ENCODE measurements around the gene CA11.

DNA sequence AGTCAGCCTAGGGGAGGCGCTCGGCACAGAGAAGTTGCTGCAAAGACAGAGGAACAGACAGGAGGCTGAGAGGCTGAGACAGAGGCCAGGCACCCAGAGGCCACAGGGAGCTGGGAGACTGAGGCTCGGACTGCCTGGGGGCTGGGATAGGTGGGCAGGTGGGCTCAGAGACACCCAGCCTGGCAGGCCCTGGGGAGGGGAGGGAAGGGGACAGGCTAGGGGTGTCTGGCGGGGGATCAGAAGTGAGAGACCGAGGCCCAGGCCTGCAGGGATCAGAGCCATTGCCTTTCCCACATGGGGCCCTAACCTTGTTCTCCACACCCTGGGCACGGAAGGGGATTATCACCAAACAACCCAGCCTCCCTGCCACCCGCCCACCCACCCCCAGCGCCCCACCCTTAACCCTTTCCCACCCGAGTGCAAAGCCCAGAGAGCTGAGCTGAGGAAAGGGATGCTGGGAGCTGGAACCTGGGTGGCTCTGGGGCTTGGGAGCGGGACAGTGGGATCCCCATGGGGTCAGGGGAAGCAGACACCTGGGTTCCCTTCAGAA is 25.5 kb upstream of the CA11 start:
- TF ChIP-seq SMC3 (conservative IDR thresholded peaks at IDR 0.05; ENCODE audit: insufficient read depth, low read depth, low read length) = no peak
- TF ChIP-seq, protein P1, sequence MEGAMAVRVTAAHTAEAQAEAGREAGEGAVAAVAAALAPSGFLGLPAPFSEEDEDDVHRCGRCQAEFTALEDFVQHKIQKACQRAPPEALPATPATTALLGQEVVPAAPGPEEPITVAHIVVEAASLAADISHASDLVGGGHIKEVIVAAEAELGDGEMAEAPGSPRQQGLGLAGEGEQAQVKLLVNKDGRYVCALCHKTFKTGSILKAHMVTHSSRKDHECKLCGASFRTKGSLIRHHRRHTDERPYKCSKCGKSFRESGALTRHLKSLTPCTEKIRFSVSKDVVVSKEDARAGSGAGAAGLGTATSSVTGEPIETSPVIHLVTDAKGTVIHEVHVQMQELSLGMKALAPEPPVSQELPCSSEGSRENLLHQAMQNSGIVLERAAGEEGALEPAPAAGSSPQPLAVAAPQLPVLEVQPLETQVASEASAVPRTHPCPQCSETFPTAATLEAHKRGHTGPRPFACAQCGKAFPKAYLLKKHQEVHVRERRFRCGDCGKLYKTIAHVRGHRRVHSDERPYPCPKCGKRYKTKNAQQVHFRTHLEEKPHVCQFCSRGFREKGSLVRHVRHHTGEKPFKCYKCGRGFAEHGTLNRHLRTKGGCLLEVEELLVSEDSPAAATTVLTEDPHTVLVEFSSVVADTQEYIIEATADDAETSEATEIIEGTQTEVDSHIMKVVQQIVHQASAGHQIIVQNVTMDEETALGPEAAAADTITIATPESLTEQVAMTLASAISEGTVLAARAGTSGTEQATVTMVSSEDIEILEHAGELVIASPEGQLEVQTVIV (CRISPR knock-in tag; IDR thresholded peaks at IDR 0.05; ENCODE audit: borderline replicate concordance) = no peak
- TF ChIP-seq EHMT2 (IDR thresholded peaks at IDR 0.05) = no peak
- TF ChIP-seq CTCF (IDR thresholded peaks at IDR 0.05 in 2 of 3, conservative IDR thresholded peaks at IDR 0.05 in 1 of 3; ENCODE audit: insufficient read depth in 2 of 3, low read depth in 1 of 3, low read length in 3 of 3) = no peak
- TF ChIP-seq SRSF1 (IDR thresholded peaks at IDR 0.05; ENCODE audit: low read depth, low read length) = no peak
- TF ChIP-seq PPARD (CRISPR knock-in tag; IDR thresholded peaks at IDR 0.05) = no peak
- TF ChIP-seq SNIP1 (IDR thresholded peaks at IDR 0.05; ENCODE audit: low read depth) = no peak
- TF ChIP-seq ZNF408 (CRISPR knock-in tag; IDR thresholded peaks at IDR 0.05; ENCODE audit: low read depth) = no peak
- TF ChIP-seq TEAD4 (IDR thresholded peaks at IDR 0.05; ENCODE audit: low read length) = no peak
- TF ChIP-seq TEAD4 (CRISPR knock-in tag; IDR thresholded peaks at IDR 0.05; ENCODE audit: borderline replicate concordance) = no peak

All from K562 (cell line).